HG02840 (cell line): ENCODE measurements around the gene KLHL1.

Source experiments
- ATAC-seq: cut with Tn5 transposase; IDR thresholded peaks from one replicate; pipeline ENCODE4 v1.9.1; 2021; ENCODE audit warnings: mild to moderate bottlenecking, moderate library complexity, moderate number of reproducible peaks; ENCODE audit not compliant: unreplicated experiment, low FRiP score

The KLHL1 gene

GRCh38 chr13:69704311-69704710, 403.9 kb downstream of the KLHL1 start:
- no peak for ATAC-seq

GRCh38 chr13:69690999-69691398, 417.3 kb downstream of the KLHL1 start:
- no peak for ATAC-seq

- no peak for ATAC-seq
Observed at GRCh38 chr13:69683921-69684686, 424.1 kb downstream of the KLHL1 start.

GRCh38 chr13:69681722-69682121, 426.5 kb downstream of the KLHL1 start:
- no peak for ATAC-seq

- no peak for ATAC-seq
Observed at GRCh38 chr13:69677343-69677742, 430.9 kb downstream of the KLHL1 start.

- no peak for ATAC-seq
Observed at GRCh38 chr13:69676286-69676685, 432.0 kb downstream of the KLHL1 start.

- no peak for ATAC-seq
Observed at GRCh38 chr13:69660155-69660554, 448.1 kb downstream of the KLHL1 start.

GRCh38 chr13:69657676-69658075, 450.6 kb downstream of the KLHL1 start:
- no peak for ATAC-seq

GRCh38 chr13:69654392-69654791, 453.9 kb downstream of the KLHL1 start:
- ATAC-seq, result no peak
